HEK293 (cell line): ENCODE data around the gene TSHZ2.
"Not testable (repeated sequence)": the region's sequence is repeated elsewhere in the genome, so short reads cannot be mapped to it uniquely, and the experiment has no call there.

Source experiments
- CTCF ChIA-PET: fragments of 350-600 bp; formaldehyde crosslinking; extraction: SDS; loops from one replicate; lab custom pipeline; 2021; ENCODE audit warnings: antibody characterized with exemption; lab: Yijun Ruan, JAX
- POLR2A ChIA-PET: fragments of 300-600 bp; formaldehyde crosslinking; extraction: SDS; loops from one replicate; lab custom pipeline; 2020; ENCODE audit warnings: antibody characterized with exemption, inconsistent platforms; lab: Yijun Ruan, JAX
- H3K27ac ChIP-seq: fragments of 200-500 bp; sonication (Bioruptor generic); 2 replicates; pipeline ENCODE4 v1.5.1; 2014; ENCODE audit warnings: low read depth, low read length, control low read depth, inconsistent platforms; ENCODE audit errors: extremely low read depth
- H3K36me3 ChIP-seq, 2 experiments: fragments of 200-500 bp in 1 of 2; sonication (Bioruptor generic) in 1 of 2; 1 replicate in 1 of 2; 2 replicates in 1 of 2; pipeline ENCODE4 v1.5.1; 2014 to 2017; ENCODE audit warnings: inconsistent platforms in 2 of 2, low read length in 2 of 2; ENCODE audit not compliant: control insufficient read depth in 2 of 2, insufficient read depth in 1 of 2
- H3K4me1 ChIP-seq: fragments of 200-500 bp; sonication (Bioruptor generic); 2 replicates; pipeline ENCODE4 v1.5.1; 2014; ENCODE audit warnings: mild to moderate bottlenecking, low read length, inconsistent platforms; ENCODE audit not compliant: control insufficient read depth, insufficient read depth
- H3K4me3 ChIP-seq: 2 replicates; pipeline ENCODE4 v1.5.1; 2011; ENCODE audit warnings: low read depth, mild to moderate bottlenecking, control low read depth, low read length, moderate library complexity
- H3K9me3 ChIP-seq: fragments of 200-500 bp; sonication (Bioruptor generic); 2 replicates; pipeline ENCODE4 v1.5.1; 2014; ENCODE audit warnings: low read depth, low read length, inconsistent platforms; ENCODE audit not compliant: control insufficient read depth, insufficient read depth
- BCL11B ChIP-seq: fragments of 450-650 bp; formaldehyde crosslinking; IDR thresholded peaks from 2 replicates; pipeline ENCODE4 v1.5.1; 2016; ENCODE audit warnings: low read depth, missing biosample characterization, missing genetic modification characterization
- ZIC2 ChIP-seq: fragments of 450-650 bp; formaldehyde crosslinking; IDR thresholded peaks from 2 replicates; pipeline ENCODE4 v1.5.1; 2016; ENCODE audit warnings: missing biosample characterization, missing genetic modification characterization
- ZNF362 ChIP-seq: fragments of 450-650 bp; formaldehyde crosslinking; IDR thresholded peaks from 2 replicates; pipeline ENCODE4 v1.5.1; 2016; ENCODE audit warnings: missing biosample characterization, missing genetic modification characterization
- ZNF785 ChIP-seq: fragments of 450-650 bp; formaldehyde crosslinking; IDR thresholded peaks from 2 replicates; pipeline ENCODE4 v1.5.1; 2016; ENCODE audit warnings: missing biosample characterization, missing genetic modification characterization

The TSHZ2 gene

GRCh38 chr20:53536382-53536781 lies 564.2 kb downstream of the TSHZ2 start:
- POLR2A ChIA-PET, H3K4me3 ChIP-seq, H3K9me3 ChIP-seq, H3K27ac ChIP-seq, H3K36me3 ChIP-seq, CTCF ChIA-PET, H3K4me1 ChIP-seq: not testable (repeated sequence)
- 0 out of 2 replicates have a peak, but pooled peaks have one; percentile 29 for TF ChIP-seq ZNF362 (tag by site-specific recombination)

DNA sequence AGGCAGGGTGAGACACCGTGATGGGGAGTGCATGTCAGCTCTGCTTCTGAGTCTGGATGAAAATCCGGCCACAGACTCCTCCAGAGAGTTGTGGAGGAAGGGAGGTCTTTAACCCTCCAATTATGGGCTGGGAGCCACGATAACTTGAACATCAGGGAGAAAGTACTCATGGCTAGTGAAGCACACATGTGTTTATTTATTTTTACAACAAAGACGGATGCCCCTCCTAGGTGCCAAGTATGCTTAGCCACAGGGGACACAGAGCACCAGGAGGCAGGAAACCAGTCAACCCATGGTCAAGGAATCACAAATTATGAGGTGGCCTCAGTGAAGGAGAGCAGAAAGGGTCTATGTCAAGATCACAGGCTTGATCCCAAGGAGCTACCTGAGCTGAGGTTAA lies 567.4 kb downstream of the TSHZ2 start:
- no peak overlapping the region for H3K27ac ChIP-seq
- POLR2A ChIA-PET = no interaction called here
- H3K9me3 ChIP-seq = no peaks in the 10 kb centered on the region
- no peaks in the 10 kb centered on the region for H3K4me1 ChIP-seq
- TF ChIP-seq ZIC2 (tag by site-specific recombination) (0 out of 2 replicates have a peak, but pooled peaks have one; percentile 23), BCL11B (no peak), ZNF785 (tag by site-specific recombination) (no peak)
- H3K36me3 ChIP-seq = no peaks in the 10 kb centered on the region
- CTCF ChIA-PET = interaction anchor here (0.7 to 2.4 kb wide), 2 partner anchors 8 to 1010 kb away, joined by 3 to 12 read pairs; no protein-coding TSS in a partner anchor
- H3K4me3 ChIP-seq = no peak overlapping the region
